Activated CD4-positive, alpha-beta T cell treated with anti-CD3 and anti-CD28 coated beads for 48 hours (primary cell): ENCODE results near the gene DOK3.

ENCODE experiments used
- DNase-seq: peaks from one replicate; pipeline ENCODE4 v3.0.0-alpha.2; 2020

Gene DOK3

GRCh38 chr5:177511796-177512675 is 2.4 kb upstream of the DOK3 start:
- no peak for DNase-seq

GRCh38 chr5:177511181-177511580 is 1.6 kb upstream of the DOK3 start:
- no peak for DNase-seq

- DNase-seq, result no peak
Measured at GRCh38 chr5:177510567-177511053, 984 bp upstream of the DOK3 start.

- no peak for DNase-seq
Measured at GRCh38 chr5:177509991-177510566, 453 bp upstream of the DOK3 start.

- DNase-seq, result no peak
Measured at GRCh38 chr5:177508837-177509236, 789 bp downstream of the DOK3 start.

- DNase-seq, result no peak
Measured at GRCh38 chr5:177508221-177508611, 1.4 kb downstream of the DOK3 start.

GRCh38 chr5:177507596-177508220 is 1.9 kb downstream of the DOK3 start:
- DNase-seq, result no peak

- no peak for DNase-seq
Measured at GRCh38 chr5:177507165-177507564, 2.5 kb downstream of the DOK3 start.

GRCh38 chr5:177505075-177505474 is 4.6 kb downstream of the DOK3 start:
- no peak for DNase-seq

- DNase-seq, result no peak
Measured at GRCh38 chr5:177504086-177505056, 5.3 kb downstream of the DOK3 start.

GRCh38 chr5:177503351-177504085 is 6.1 kb downstream of the DOK3 start:
- no peak for DNase-seq

GRCh38 chr5:177502886-177503285 is 6.7 kb downstream of the DOK3 start:
- no peak for DNase-seq

GRCh38 chr5:177501874-177502678 is 7.5 kb downstream of the DOK3 start:
- DNase-seq, result no peak

GRCh38 chr5:177500685-177501522 is 8.7 kb downstream of the DOK3 start:
- DNase-seq, result peak; percentile 90

GRCh38 chr5:177499842-177500241 is 9.8 kb downstream of the DOK3 start:
- no peak for DNase-seq

- peak; percentile 50 for DNase-seq
Measured at GRCh38 chr5:177498013-177498787, 11.4 kb downstream of the DOK3 start.

- DNase-seq, result peak; percentile 97
Measured at GRCh38 chr5:177497292-177498012, 12.2 kb downstream of the DOK3 start, which contains the start of gene PDLIM7. PDLIM7 (minus strand) TSS chr5:177497604; CDS start chr5:177496512, 1,092 bp downstream.

GRCh38 chr5:177496727-177497291 is 12.8 kb downstream of the DOK3 start:
- DNase-seq, result no peak
